ENCODE data around the gene CUL4A.

DNA sequence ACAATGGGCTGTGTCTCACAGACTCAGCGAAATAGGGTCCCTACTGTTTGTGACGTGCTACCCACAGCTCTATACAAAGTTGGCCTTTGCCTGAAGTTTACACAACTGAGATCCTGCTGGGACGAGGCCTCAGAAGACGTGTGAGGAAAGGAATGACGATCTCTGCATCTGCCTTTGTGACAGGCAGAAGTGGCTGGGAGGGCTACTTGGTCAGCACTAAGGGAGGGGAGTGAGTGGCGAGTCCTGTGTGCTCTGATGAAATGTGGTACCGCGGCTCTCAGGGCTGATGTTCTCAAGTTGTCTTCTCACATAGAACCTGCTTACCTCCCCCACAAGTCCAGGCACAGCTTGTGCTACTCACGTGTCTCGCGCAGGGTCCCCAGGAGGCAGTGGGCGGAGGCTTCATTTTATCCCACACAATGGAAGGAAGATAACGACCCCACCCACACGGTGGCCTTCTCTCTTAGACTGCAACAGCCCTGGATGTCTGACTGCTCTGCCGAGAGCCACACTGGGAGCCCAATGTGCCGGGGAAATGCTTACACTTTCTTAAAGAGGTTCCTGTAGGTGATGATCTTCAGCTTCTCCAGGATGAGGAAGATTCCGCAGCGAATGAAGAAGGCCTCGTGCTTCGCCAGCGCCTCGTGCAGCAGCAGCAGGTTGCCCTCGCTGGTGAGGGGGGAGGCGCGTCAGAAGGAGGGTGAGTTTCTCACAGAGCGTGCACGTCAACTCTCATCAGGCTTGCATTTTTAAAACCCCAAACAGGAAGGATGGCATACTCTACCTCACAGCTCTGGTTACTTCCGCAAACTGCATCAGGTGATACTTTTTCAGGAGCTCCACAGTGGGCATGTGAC is 29.8 kb upstream of the CUL4A start:
- TF ChIP-seq, protein P1, sequence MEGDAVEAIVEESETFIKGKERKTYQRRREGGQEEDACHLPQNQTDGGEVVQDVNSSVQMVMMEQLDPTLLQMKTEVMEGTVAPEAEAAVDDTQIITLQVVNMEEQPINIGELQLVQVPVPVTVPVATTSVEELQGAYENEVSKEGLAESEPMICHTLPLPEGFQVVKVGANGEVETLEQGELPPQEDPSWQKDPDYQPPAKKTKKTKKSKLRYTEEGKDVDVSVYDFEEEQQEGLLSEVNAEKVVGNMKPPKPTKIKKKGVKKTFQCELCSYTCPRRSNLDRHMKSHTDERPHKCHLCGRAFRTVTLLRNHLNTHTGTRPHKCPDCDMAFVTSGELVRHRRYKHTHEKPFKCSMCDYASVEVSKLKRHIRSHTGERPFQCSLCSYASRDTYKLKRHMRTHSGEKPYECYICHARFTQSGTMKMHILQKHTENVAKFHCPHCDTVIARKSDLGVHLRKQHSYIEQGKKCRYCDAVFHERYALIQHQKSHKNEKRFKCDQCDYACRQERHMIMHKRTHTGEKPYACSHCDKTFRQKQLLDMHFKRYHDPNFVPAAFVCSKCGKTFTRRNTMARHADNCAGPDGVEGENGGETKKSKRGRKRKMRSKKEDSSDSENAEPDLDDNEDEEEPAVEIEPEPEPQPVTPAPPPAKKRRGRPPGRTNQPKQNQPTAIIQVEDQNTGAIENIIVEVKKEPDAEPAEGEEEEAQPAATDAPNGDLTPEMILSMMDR (IDR thresholded peaks at IDR 0.05): no peak
- no peak for TF ChIP-seq POLR2A (IDR thresholded peaks at IDR 0.05)
- TF ChIP-seq EP300 (IDR thresholded peaks at IDR 0.05): no peak
